ENCODE data around the gene PPP2R5C. TPM values are rescaled to one million over a fixed set of nuclear protein-coding genes. Genes with fewer than 3 reads are reported as not detected.
"Not testable (repeated sequence)": the region's sequence is repeated elsewhere in the genome, so short reads cannot be mapped to it uniquely, and the experiment has no call there.

PPP2R5C gene
- total and polyA plus RNA-seq, 11 donors: 99.4 to 248 (median 204) TPM

- Histone ChIP-seq H3K4me3 (no peak overlapping the region), H3K27ac (peak overlapping the region in 11 of 12 donors; percentile 47 to 83 (median 69)), H3K36me3 (no peaks in the 10 kb centered on the region), H3K27me3 (no peaks in the 10 kb centered on the region), H3K9me3 (peaks cover 0 to under 1% (median 0%) of the 10 kb centered on the region in 12 donors), H3K4me1 (peaks cover 3 to 28% (median 10%) of the 10 kb centered on the region in 12 donors)
- TF ChIP-seq CTCF (IDR thresholded peaks at IDR 0.05): no peak
- no peak for TF ChIP-seq POLR2A (IDR thresholded peaks at IDR 0.05)
- intact Hi-C loops (cut with DNase I): loop anchor here in 2 of 10 donors (10.0 kb wide), 2 partner anchors 235 to 385 kb away; no protein-coding TSS in a partner anchor
- DNase-seq (peak in 1 of 5 donors; percentile 41), ATAC-seq (peak in 2 of 4 donors; percentile 27 to 33)
- WGBS, 4 donors: 30 to 51% (median 41%) methylated on average over 8 of the region's 8 CpGs
These were observed 41.8 kb upstream of the PPP2R5C start for GRCh38 chr14:101719708-101720107.

- no peak for DNase-seq
- H3K9me3 ChIP-seq: no peaks in the 10 kb centered on the region
- ATAC-seq: no peak
- intact Hi-C loops (cut with DNase I): no loop called here
- peak overlapping the region in 5 of 12 donors; percentile 9 to 82 (median 42) for H3K27ac ChIP-seq
- H3K27me3 ChIP-seq: no peaks in the 10 kb centered on the region
- H3K4me3 ChIP-seq: no peak overlapping the region
- peaks cover 3 to 28% (median 10%) of the 10 kb centered on the region in 12 donors for H3K4me1 ChIP-seq
- no peaks in the 10 kb centered on the region for H3K36me3 ChIP-seq
- no peak for TF ChIP-seq POLR2A (IDR thresholded peaks at IDR 0.05)
- TF ChIP-seq CTCF (IDR thresholded peaks at IDR 0.05): no peak
- 63 to 73% (median 68%) methylated on average over 5 of the region's 5 CpGs for WGBS, 4 donors
These were observed 40.4 kb upstream of the PPP2R5C start for GRCh38 chr14:101721111-101721510.

- H3K27ac ChIP-seq: peak overlapping the region in 8 of 12 donors; percentile 9 to 82 (median 46)
- TF ChIP-seq CTCF (IDR thresholded peaks at IDR 0.05) (no peak), POLR2A (IDR thresholded peaks at IDR 0.05) (no peak)
- H3K4me1 ChIP-seq: peaks cover 3 to 28% (median 10%) of the 10 kb centered on the region in 12 donors
- no peaks in the 10 kb centered on the region for H3K27me3 ChIP-seq
- intact Hi-C loops (cut with DNase I): no loop called here
- 58 to 63% (median 61%) methylated on average over 21 of the region's 21 CpGs for WGBS, 4 donors
- peak overlapping the region in 1 of 12 donors; percentile 31 for H3K4me3 ChIP-seq
- no peaks in the 10 kb centered on the region for H3K36me3 ChIP-seq
- ATAC-seq (peak; percentile 50 to 70 (median 62)), DNase-seq (peak in 2 of 5 donors; percentile 45 to 65)
- H3K9me3 ChIP-seq: no peaks in the 10 kb centered on the region
These were observed 39.4 kb upstream of the PPP2R5C start for GRCh38 chr14:101721951-101722661.

- TF ChIP-seq CTCF (IDR thresholded peaks at IDR 0.05) (no peak), POLR2A (IDR thresholded peaks at IDR 0.05) (no peak)
- H3K27ac ChIP-seq: peak overlapping the region in 3 of 12 donors; percentile 2 to 82 (median 9)
- no peaks in the 10 kb centered on the region for H3K9me3 ChIP-seq
- intact Hi-C loops (cut with DNase I): no loop called here
- H3K36me3 ChIP-seq: no peaks in the 10 kb centered on the region
- DNase-seq (no peak), ATAC-seq (no peak)
- no peaks in the 10 kb centered on the region for H3K27me3 ChIP-seq
- H3K4me3 ChIP-seq: no peak overlapping the region
- peaks cover 3 to 28% (median 10%) of the 10 kb centered on the region in 12 donors for H3K4me1 ChIP-seq
- 84 to 95% (median 92%) methylated on average over 8 of the region's 8 CpGs for WGBS, 4 donors
These were observed 38.4 kb upstream of the PPP2R5C start for GRCh38 chr14:101723061-101723595.

- H3K36me3 ChIP-seq; DNase-seq; H3K27me3 ChIP-seq; ATAC-seq; intact Hi-C loops (cut with DNase I); H3K4me3 ChIP-seq; H3K9me3 ChIP-seq; H3K27ac ChIP-seq: not testable (repeated sequence)
- 88 to 97% (median 96%) methylated on average over 7 of the region's 7 CpGs for WGBS, 4 donors
- H3K4me1 ChIP-seq: peaks cover 0 to 15% (median 3%) of the 10 kb centered on the region in 12 donors
These were observed 35.9 kb upstream of the PPP2R5C start for GRCh38 chr14:101725652-101726051.
